MM.1S (cell line): ENCODE data around the gene DHTKD1.

Experiments used
- DNase-seq: peaks from one replicate; pipeline ENCODE4 v3.0.0-alpha.2; 2015
- H2AFZ ChIP-seq: fragments of 300-600 bp; sonication (generic); 2 replicates; pipeline ENCODE4 v1.6.0; 2016; ENCODE audit warnings: antibody characterized with exemption, low read length
- H3F3A ChIP-seq: fragments of 300-600 bp; sonication (generic); 2 replicates; pipeline ENCODE4 v1.6.1; 2016; ENCODE audit warnings: mild to moderate bottlenecking, antibody characterized with exemption, low read length, moderate library complexity, mixed read lengths; ENCODE audit not compliant: insufficient read depth
- H3K27ac ChIP-seq: fragments of 300-600 bp; sonication (generic); 2 replicates; pipeline ENCODE4 v1.5.1; 2016; ENCODE audit warnings: mild to moderate bottlenecking, low read length
- H3K27me3 ChIP-seq: fragments of 300-600 bp; sonication (generic); replicated peaks from 2 replicates; pipeline ENCODE4 v1.6.0; 2016; ENCODE audit warnings: low read length; ENCODE audit not compliant: insufficient read depth
- H3K36me3 ChIP-seq: fragments of 300-600 bp; sonication (generic); replicated peaks from 2 replicates; pipeline ENCODE4 v1.6.1; 2016; ENCODE audit warnings: mild to moderate bottlenecking, low read length, mixed read lengths; ENCODE audit not compliant: insufficient read depth
- H3K4me1 ChIP-seq: fragments of 300-600 bp; sonication (generic); 2 replicates; pipeline ENCODE4 v1.6.1; 2016; ENCODE audit warnings: low read length, mixed read lengths
- H3K4me2 ChIP-seq: fragments of 300-600 bp; sonication (generic); 2 replicates; pipeline ENCODE4 v1.6.0; 2016; ENCODE audit warnings: low read depth, low read length
- H3K4me3 ChIP-seq: fragments of 300-600 bp; sonication (generic); 2 replicates; pipeline ENCODE4 v1.5.1; 2016; ENCODE audit warnings: low read length, mixed read lengths
- H3K79me2 ChIP-seq: fragments of 300-600 bp; sonication (generic); 2 replicates; pipeline ENCODE4 v1.6.1; 2016; ENCODE audit warnings: mixed run types, low read length, mixed read lengths
- H3K9ac ChIP-seq: fragments of 300-600 bp; sonication (generic); 2 replicates; pipeline ENCODE4 v1.6.1; 2016; ENCODE audit warnings: low read length, mixed read lengths
- H3K9me2 ChIP-seq: fragments of 300-600 bp; sonication (generic); replicated peaks from 2 replicates; pipeline ENCODE4 v1.6.1; 2016; ENCODE audit warnings: mild to moderate bottlenecking, low read length, mixed read lengths; ENCODE audit not compliant: insufficient read depth
- H3K9me3 ChIP-seq: fragments of 300-600 bp; sonication (generic); replicated peaks from 2 replicates; pipeline ENCODE4 v1.6.1; 2016; ENCODE audit warnings: mild to moderate bottlenecking, low read length, mixed read lengths; ENCODE audit not compliant: insufficient read depth
- H4K20me1 ChIP-seq: fragments of 300-600 bp; sonication (generic); 2 replicates; pipeline ENCODE4 v1.6.1; 2016; ENCODE audit warnings: mild to moderate bottlenecking, low read length, moderate library complexity, mixed read lengths; ENCODE audit not compliant: insufficient read depth
- CTCF ChIP-seq: fragments of 300-600 bp; sonication (generic); IDR thresholded peaks from 2 replicates; pipeline ENCODE4 v1.5.1; 2016; ENCODE audit warnings: antibody characterized with exemption, low read length, mixed read lengths
- EZH2 ChIP-seq: fragments of 300-600 bp; sonication (generic); optimal IDR thresholded peaks from 2 replicates; pipeline ENCODE3; 2017; ENCODE audit warnings: low read depth, mild to moderate bottlenecking, antibody characterized with exemption, low read length, mixed read lengths
- EZH2phosphoT487 ChIP-seq: fragments of 300-600 bp; sonication (generic); IDR thresholded peaks from 2 replicates; pipeline ENCODE4 v1.6.1; 2018; ENCODE audit warnings: antibody characterized with exemption, low read length

DHTKD1 gene

DNA sequence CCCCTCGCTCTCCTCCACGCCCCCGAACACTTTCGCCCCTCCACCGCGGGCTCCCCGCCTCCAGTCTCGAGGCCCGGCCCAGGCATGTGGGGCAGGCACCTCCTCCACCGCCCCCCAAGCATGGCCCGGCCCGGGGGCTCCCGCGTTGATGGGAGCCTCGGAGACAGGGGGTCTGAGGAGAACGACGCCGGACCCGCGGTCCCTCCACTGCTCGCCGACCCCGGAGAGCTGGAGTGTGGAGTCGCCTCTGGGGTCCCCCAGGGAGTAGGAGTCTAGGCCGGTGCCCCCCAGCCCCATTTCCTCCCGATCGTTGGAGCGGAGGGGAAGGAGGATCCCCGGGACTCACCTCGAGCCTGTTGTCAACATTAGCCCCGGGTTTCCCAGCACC lies 26.4 kb upstream of the DHTKD1 start:
- DNase-seq: no peak
- H3K36me3 ChIP-seq: no peaks in the 10 kb centered on the region

DNA sequence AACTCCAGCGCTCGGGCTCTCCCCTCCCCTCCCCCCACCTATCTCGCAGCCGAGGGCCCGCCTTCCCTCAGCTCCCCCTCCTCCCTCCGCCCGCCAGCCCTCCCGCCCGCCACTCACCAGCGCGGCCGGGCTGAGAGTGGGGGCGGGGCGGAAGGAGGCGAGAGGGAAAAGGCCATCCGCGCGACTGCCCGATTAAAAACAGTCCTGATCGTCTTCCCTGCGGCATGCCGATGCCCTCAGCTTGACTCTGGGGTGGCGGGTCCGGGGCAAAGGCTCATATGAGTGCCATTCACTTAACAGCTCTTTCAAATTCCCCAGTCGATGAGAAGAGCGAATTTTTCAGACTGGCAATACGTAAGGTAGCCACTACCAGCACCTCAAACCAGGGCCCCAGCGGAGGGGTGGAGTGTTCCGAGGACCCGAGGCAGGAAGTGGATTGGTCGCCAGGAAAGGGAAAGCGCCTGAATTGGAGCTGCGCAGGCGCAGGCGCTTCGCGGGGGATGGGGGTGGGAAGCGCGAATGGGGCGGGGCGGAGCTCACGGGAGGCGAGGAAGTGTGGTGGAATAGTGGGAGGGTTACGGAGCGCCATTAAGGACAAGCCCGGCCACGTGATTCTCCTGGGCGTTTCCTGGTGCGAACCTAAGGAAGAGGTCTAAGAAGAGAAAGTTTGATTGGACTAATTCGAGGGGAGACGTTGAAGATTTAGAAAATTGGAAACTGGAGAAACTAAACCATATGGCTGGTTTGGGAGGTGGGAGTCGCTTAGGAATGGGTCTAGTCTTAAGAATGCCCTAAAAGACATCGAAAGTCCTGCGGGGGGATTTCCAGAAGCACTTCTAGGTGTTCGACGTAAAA lies 25.7 kb upstream of the DHTKD1 start, which contains the start of gene UPF2:
Gene UPF2, minus strand, starts transcription at position 13 of the 855 bp plus-strand sequence. CDS start 7,386 bp downstream, outside the sequence.
- Histone ChIP-seq H3K36me3 (no peaks in the 10 kb centered on the region), H3K9me3 (no peaks in the 10 kb centered on the region), H3K4me1 (peaks cover 8% of the 10 kb centered on the region), H3K4me3 (peak within 1 kb of the TSS; percentile 99), H3F3A (peaks cover 8% of the 10 kb centered on the region), H3K27me3 (no peaks in the 10 kb centered on the region), H4K20me1 (no peaks in the 10 kb centered on the region), H3K9me2 (no peaks in the 10 kb centered on the region), H3K79me2 (peaks cover 46% of the 10 kb centered on the region), H3K9ac (peak within 1 kb of the TSS; percentile 99), H3K27ac (peak within 1 kb of the TSS; percentile 92), H3K4me2 (peak within 1 kb of the TSS; percentile 86), H2AFZ (peak within 1 kb of the TSS; percentile 93)
- TF ChIP-seq EZH2 (no peak), CTCF (no peak), EZH2phosphoT487 (no peak)
- DNase-seq: peak; percentile 97

More for the DNA sequence above, 26.4 kb upstream of the DHTKD1 start:
- peak overlapping the region; percentile 93 for H2AFZ ChIP-seq
- peak overlapping the region; percentile 86; the same call in 1 of the 2 replicates for H3K4me2 ChIP-seq
- H4K20me1 ChIP-seq: no peaks in the 10 kb centered on the region
- peak overlapping the region; percentile 92; the same call in 1 of the 2 replicates for H3K27ac ChIP-seq
- H3K9me3 ChIP-seq: no peaks in the 10 kb centered on the region
- H3K9me2 ChIP-seq: no peaks in the 10 kb centered on the region
- peaks cover 8% of the 10 kb centered on the region for H3F3A ChIP-seq
- TF ChIP-seq CTCF: no peak
- TF ChIP-seq EZH2phosphoT487: no peak
- no peak for TF ChIP-seq EZH2
- H3K4me3 ChIP-seq: peak overlapping the region; percentile 99
- peaks cover 8% of the 10 kb centered on the region for H3K4me1 ChIP-seq
- peaks cover 52% of the 10 kb centered on the region for H3K79me2 ChIP-seq
- no peaks in the 10 kb centered on the region for H3K27me3 ChIP-seq
- H3K9ac ChIP-seq: peak overlapping the region; percentile 99

DNA sequence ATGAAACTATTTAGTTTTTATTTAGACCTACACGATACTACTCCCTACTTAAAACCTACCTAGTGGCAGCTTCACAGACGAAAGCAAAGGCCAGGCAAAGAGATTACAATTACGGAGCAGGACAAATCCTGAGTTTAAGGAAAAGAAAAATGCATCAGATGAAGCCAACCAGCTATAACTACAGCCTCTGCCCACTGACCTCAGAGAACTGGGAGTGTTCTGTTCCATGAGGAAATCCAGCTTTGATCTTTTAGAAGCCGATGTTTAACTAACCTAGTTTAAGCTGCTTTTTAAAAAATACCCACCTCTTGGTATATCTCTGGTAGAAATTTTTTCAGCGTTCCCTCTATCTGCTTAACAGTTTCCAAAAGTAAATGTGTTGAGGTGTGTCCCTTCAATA lies 23.2 kb upstream of the DHTKD1 start:
- Histone ChIP-seq H3K9me3 (no peaks in the 10 kb centered on the region), H3K27me3 (no peaks in the 10 kb centered on the region), H3K4me2 (no peak overlapping the region), H3K36me3 (no peaks in the 10 kb centered on the region), H3K27ac (no peak overlapping the region), H4K20me1 (no peaks in the 10 kb centered on the region), H3K9ac (no peak overlapping the region), H3K4me3 (no peak overlapping the region), H3K4me1 (peaks cover 8% of the 10 kb centered on the region), H3K9me2 (no peaks in the 10 kb centered on the region), H3K79me2 (peaks cover 20% of the 10 kb centered on the region), H3F3A (peaks cover 8% of the 10 kb centered on the region), H2AFZ (no peak overlapping the region)
- no peak for TF ChIP-seq EZH2phosphoT487
- no peak for DNase-seq

GRCh38 chr10:12048547-12048946 lies 20.2 kb upstream of the DHTKD1 start:
- Histone ChIP-seq H3K9ac (no peak overlapping the region), H4K20me1 (no peaks in the 10 kb centered on the region), H3K27me3 (no peaks in the 10 kb centered on the region), H3K9me3 (no peaks in the 10 kb centered on the region), H3F3A (no peaks in the 10 kb centered on the region), H2AFZ (no peak overlapping the region), H3K36me3 (no peaks in the 10 kb centered on the region), H3K79me2 (no peaks in the 10 kb centered on the region), H3K4me3 (no peak overlapping the region), H3K27ac (no peak overlapping the region), H3K4me1 (peaks cover 4% of the 10 kb centered on the region), H3K4me2 (no peak overlapping the region), H3K9me2 (no peaks in the 10 kb centered on the region)
- TF ChIP-seq EZH2phosphoT487: no peak
- no peak for TF ChIP-seq CTCF
- no peak for TF ChIP-seq EZH2
- no peak for DNase-seq
